Epithelial cell of proximal tubule (primary cell): Measurements from ENCODE around the gene TRIM44. TPM values are rescaled to one million over a fixed set of nuclear protein-coding genes. Genes with fewer than 3 reads are reported as not detected.

Experiments
- DNase-seq: peaks from one replicate; pipeline ENCODE4 v3.0.0-alpha.2; 2011; ENCODE audit warnings: low read depth
- H3K4me3 ChIP-seq: 2 replicates; pipeline ENCODE4 v1.5.1; 2011; ENCODE audit warnings: low read depth, mild to moderate bottlenecking, low read length
- CTCF ChIP-seq: conservative IDR thresholded peaks from 2 replicates; pipeline ENCODE4 v1.5.1; 2012; ENCODE audit warnings: low read depth, mild to moderate bottlenecking, low read length
- total RNA-seq: library from RNA; depleted of rRNA; stranded (reverse); fragments of >200 nt; gene quantifications from 2 replicates; pipeline ENCODE4 v1.2.3, GENCODE V29; 2015

Gene TRIM44
- total RNA-seq, 1 donor from 2014 or later = 42.1 TPM

GRCh38 chr11:35678471-35678870, 15.9 kb downstream of the TRIM44 start:
- TF ChIP-seq CTCF = no peak
- no peak for DNase-seq
- H3K4me3 ChIP-seq = no peak overlapping the region

GRCh38 chr11:35678975-35679374, 16.4 kb downstream of the TRIM44 start:
- no peak overlapping the region for H3K4me3 ChIP-seq
- no peak for TF ChIP-seq CTCF

GRCh38 chr11:35680506-35680905, 17.9 kb downstream of the TRIM44 start:
- TF ChIP-seq CTCF = no peak
- no peak overlapping the region for H3K4me3 ChIP-seq
- no peak for DNase-seq

More at GRCh38 chr11:35678975-35679374, 16.4 kb downstream of the TRIM44 start:
- no peak for DNase-seq

- no peak overlapping the region for H3K4me3 ChIP-seq
- DNase-seq = no peak
- TF ChIP-seq CTCF = no peak
Measured at GRCh38 chr11:35681163-35681767, 18.7 kb downstream of the TRIM44 start.

GRCh38 chr11:35682230-35683173, 19.9 kb downstream of the TRIM44 start:
- no peak for DNase-seq
- no peak for TF ChIP-seq CTCF

GRCh38 chr11:35683728-35684339, 21.3 kb downstream of the TRIM44 start:
- DNase-seq = no peak
- TF ChIP-seq CTCF = no peak
- no peak overlapping the region for H3K4me3 ChIP-seq

More at GRCh38 chr11:35682230-35683173, 19.9 kb downstream of the TRIM44 start:
- H3K4me3 ChIP-seq = no peak overlapping the region
